ENCODE measurements around the gene OTOG. TPM values are rescaled to one million over a fixed set of nuclear protein-coding genes. Genes with fewer than 3 reads are reported as not detected.

Gene OTOG
- total RNA-seq, 3 donors from 2014 or later, result 0.06 TPM; not detected in 2

GRCh38 chr11:17673951-17674350, 126.9 kb downstream of the OTOG start:
- DNase-seq (no peak), ATAC-seq (no peak)
- no peak for TF ChIP-seq CTCF (IDR thresholded peaks at IDR 0.05)
- intact Hi-C loops (cut with DNase I, micrococcal nuclease), result no loop called here
- no peaks in the 10 kb centered on the region for H3K9me3 ChIP-seq
- H3K36me3 ChIP-seq (ENCODE audit: low read depth), result no peaks in the 10 kb centered on the region
- no peak overlapping the region for H3K4me3 ChIP-seq
- H3K4me1 ChIP-seq (ENCODE audit: low read depth), result no peaks in the 10 kb centered on the region

GRCh38 chr11:17682848-17683247, 135.8 kb downstream of the OTOG start:
- no peak overlapping the region for H3K4me3 ChIP-seq
- no peaks in the 10 kb centered on the region for H3K9me3 ChIP-seq
- no peak for TF ChIP-seq CTCF (IDR thresholded peaks at IDR 0.05)
- H3K36me3 ChIP-seq (ENCODE audit: low read depth), result no peaks in the 10 kb centered on the region
- ATAC-seq (no peak), DNase-seq (no peak)
- H3K4me1 ChIP-seq (ENCODE audit: low read depth), result no peaks in the 10 kb centered on the region
- intact Hi-C loops (cut with DNase I, micrococcal nuclease), result no loop called here

GRCh38 chr11:17683377-17684161, 136.5 kb downstream of the OTOG start:
- Histone ChIP-seq H3K4me3 (no peak overlapping the region), H3K9me3 (no peaks in the 10 kb centered on the region), H3K4me1 (ENCODE audit: low read depth) (no peaks in the 10 kb centered on the region), H3K36me3 (ENCODE audit: low read depth) (no peaks in the 10 kb centered on the region)
- intact Hi-C loops (cut with DNase I, micrococcal nuclease), result no loop called here
- TF ChIP-seq CTCF (IDR thresholded peaks at IDR 0.05), result no peak
- no peak for DNase-seq
- peak; percentile 25 for ATAC-seq

GRCh38 chr11:17684550-17684949, 137.5 kb downstream of the OTOG start:
- TF ChIP-seq CTCF (IDR thresholded peaks at IDR 0.05), result no peak
- DNase-seq (no peak), ATAC-seq (no peak)
- H3K9me3 ChIP-seq, result no peaks in the 10 kb centered on the region
- H3K36me3 ChIP-seq (ENCODE audit: low read depth), result no peaks in the 10 kb centered on the region
- no peaks in the 10 kb centered on the region for H3K4me1 ChIP-seq (ENCODE audit: low read depth)
- intact Hi-C loops (cut with DNase I, micrococcal nuclease), result no loop called here
- H3K4me3 ChIP-seq, result no peak overlapping the region

GRCh38 chr11:17686231-17686980, 139.3 kb downstream of the OTOG start:
- intact Hi-C loops (cut with DNase I, micrococcal nuclease), result no loop called here
- no peak for ATAC-seq
- TF ChIP-seq CTCF (IDR thresholded peaks at IDR 0.05), result no peak

More at GRCh38 chr11:17686231-17686980, 139.3 kb downstream of the OTOG start:
- H3K4me1 ChIP-seq (ENCODE audit: low read depth), result no peaks in the 10 kb centered on the region
- DNase-seq, result no peak
- no peak overlapping the region for H3K4me3 ChIP-seq
- no peaks in the 10 kb centered on the region for H3K36me3 ChIP-seq (ENCODE audit: low read depth)
- no peaks in the 10 kb centered on the region for H3K9me3 ChIP-seq

Data from mucosa of descending colon (tissue), 3 donors.